ENCODE results near the gene HIRA. TPM values are rescaled to one million over a fixed set of nuclear protein-coding genes. Genes with fewer than 3 reads are reported as not detected.

The HIRA gene
- total and polyA plus RNA-seq, 9 of the 15 experiments (the other 6 are each of a cell fraction or from before 2014, with no cell fraction given) = 0.96 to 132 (median 58.4) TPM

DNA sequence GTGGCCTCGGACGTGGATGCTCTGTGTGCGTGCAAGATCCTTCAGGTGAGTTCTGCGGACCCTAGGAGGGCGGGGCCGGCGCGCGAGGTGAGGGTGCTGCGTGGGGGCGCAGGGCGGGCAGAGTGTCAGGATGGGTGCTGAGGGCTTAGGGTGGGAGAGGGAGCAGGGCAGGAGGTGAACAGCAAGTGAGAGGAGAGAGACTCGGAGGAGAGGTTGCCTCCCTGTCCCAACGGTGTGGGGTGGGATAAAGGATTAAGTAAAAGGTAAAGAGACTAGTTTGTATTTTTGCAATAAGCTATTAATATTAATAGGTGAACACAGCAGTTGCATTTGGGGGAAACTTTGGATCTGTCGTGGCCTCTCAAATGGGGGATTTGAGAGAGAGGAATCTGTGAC is 48.6 kb upstream of the HIRA start (continued):
- TF ChIP-seq, protein P1, sequence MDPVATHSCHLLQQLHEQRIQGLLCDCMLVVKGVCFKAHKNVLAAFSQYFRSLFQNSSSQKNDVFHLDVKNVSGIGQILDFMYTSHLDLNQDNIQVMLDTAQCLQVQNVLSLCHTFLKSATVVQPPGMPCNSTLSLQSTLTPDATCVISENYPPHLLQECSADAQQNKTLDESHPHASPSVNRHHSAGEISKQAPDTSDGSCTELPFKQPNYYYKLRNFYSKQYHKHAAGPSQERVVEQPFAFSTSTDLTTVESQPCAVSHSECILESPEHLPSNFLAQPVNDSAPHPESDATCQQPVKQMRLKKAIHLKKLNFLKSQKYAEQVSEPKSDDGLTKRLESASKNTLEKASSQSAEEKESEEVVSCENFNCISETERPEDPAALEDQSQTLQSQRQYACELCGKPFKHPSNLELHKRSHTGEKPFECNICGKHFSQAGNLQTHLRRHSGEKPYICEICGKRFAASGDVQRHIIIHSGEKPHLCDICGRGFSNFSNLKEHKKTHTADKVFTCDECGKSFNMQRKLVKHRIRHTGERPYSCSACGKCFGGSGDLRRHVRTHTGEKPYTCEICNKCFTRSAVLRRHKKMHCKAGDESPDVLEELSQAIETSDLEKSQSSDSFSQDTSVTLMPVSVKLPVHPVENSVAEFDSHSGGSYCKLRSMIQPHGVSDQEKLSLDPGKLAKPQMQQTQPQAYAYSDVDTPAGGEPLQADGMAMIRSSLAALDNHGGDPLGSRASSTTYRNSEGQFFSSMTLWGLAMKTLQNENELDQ (CRISPR knock-in tag; IDR thresholded peaks at IDR 0.05; ENCODE audit: borderline replicate concordance) = no peak
- TF ChIP-seq CHD1 (IDR thresholded peaks at IDR 0.05; ENCODE audit: low read length) = peak; percentile 78
- no peak for TF ChIP-seq SMAD1 (IDR thresholded peaks at IDR 0.05; ENCODE audit: low read depth, low read length, partially characterized antibody)
- TF ChIP-seq ZNF583 (CRISPR knock-in tag; IDR thresholded peaks at IDR 0.05) = 0 out of 2 replicates have a peak, but pooled peaks have one; percentile 27
- TF ChIP-seq, protein P2, sequence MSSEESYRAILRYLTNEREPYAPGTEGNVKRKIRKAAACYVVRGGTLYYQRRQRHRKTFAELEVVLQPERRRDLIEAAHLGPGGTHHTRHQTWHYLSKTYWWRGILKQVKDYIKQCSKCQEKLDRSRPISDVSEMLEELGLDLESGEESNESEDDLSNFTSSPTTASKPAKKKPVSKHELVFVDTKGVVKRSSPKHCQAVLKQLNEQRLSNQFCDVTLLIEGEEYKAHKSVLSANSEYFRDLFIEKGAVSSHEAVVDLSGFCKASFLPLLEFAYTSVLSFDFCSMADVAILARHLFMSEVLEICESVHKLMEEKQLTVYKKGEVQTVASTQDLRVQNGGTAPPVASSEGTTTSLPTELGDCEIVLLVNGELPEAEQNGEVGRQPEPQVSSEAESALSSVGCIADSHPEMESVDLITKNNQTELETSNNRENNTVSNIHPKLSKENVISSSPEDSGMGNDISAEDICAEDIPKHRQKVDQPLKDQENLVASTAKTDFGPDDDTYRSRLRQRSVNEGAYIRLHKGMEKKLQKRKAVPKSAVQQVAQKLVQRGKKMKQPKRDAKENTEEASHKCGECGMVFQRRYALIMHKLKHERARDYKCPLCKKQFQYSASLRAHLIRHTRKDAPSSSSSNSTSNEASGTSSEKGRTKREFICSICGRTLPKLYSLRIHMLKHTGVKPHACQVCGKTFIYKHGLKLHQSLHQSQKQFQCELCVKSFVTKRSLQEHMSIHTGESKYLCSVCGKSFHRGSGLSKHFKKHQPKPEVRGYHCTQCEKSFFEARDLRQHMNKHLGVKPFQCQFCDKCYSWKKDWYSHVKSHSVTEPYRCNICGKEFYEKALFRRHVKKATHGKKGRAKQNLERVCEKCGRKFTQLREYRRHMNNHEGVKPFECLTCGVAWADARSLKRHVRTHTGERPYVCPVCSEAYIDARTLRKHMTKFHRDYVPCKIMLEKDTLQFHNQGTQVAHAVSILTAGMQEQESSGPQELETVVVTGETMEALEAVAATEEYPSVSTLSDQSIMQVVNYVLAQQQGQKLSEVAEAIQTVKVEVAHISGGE (CRISPR knock-in tag; IDR thresholded peaks at IDR 0.05) = 0 out of 6 replicates have a peak, but pooled peaks of 1 of the 3 experiments have one; percentile 37
- no peak for TF ChIP-seq HNRNPK (IDR thresholded peaks at IDR 0.05; ENCODE audit: low read depth, low read length, poor library complexity, severe bottlenecking)
- TF ChIP-seq MCM2 (IDR thresholded peaks at IDR 0.05; ENCODE audit: low read depth) = no peak
- TF ChIP-seq, protein P3, sequence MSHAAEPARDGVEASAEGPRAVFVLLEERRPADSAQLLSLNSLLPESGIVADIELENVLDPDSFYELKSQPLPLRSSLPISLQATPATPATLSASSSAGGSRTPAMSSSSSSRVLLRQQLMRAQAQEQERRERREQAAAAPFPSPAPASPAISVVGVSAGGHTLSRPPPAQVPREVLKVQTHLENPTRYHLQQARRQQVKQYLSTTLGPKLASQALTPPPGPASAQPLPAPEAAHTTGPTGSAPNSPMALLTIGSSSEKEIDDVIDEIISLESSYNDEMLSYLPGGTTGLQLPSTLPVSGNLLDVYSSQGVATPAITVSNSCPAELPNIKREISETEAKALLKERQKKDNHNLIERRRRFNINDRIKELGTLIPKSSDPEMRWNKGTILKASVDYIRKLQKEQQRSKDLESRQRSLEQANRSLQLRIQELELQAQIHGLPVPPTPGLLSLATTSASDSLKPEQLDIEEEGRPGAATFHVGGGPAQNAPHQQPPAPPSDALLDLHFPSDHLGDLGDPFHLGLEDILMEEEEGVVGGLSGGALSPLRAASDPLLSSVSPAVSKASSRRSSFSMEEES (CRISPR knock-in tag; IDR thresholded peaks at IDR 0.05) = no peak; the same call in 1 of the 2 replicates
- TF ChIP-seq L3MBTL2 (IDR thresholded peaks at IDR 0.05) = no peak
- TF ChIP-seq, protein P4, sequence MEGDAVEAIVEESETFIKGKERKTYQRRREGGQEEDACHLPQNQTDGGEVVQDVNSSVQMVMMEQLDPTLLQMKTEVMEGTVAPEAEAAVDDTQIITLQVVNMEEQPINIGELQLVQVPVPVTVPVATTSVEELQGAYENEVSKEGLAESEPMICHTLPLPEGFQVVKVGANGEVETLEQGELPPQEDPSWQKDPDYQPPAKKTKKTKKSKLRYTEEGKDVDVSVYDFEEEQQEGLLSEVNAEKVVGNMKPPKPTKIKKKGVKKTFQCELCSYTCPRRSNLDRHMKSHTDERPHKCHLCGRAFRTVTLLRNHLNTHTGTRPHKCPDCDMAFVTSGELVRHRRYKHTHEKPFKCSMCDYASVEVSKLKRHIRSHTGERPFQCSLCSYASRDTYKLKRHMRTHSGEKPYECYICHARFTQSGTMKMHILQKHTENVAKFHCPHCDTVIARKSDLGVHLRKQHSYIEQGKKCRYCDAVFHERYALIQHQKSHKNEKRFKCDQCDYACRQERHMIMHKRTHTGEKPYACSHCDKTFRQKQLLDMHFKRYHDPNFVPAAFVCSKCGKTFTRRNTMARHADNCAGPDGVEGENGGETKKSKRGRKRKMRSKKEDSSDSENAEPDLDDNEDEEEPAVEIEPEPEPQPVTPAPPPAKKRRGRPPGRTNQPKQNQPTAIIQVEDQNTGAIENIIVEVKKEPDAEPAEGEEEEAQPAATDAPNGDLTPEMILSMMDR (IDR thresholded peaks at IDR 0.05 in 2 of 3, conservative IDR thresholded peaks at IDR 0.05 in 1 of 3; ENCODE audit: insufficient read depth in 2 of 3, low read depth in 1 of 3, low read length in 3 of 3) = 0 out of 6 replicates have a peak, but pooled peaks of 1 of the 3 experiments have one; percentile 4
- no peak for TF ChIP-seq SOX6 (IDR thresholded peaks at IDR 0.05)
- TF ChIP-seq IFI16 (CRISPR knock-in tag; IDR thresholded peaks at IDR 0.05) = 0 out of 2 replicates have a peak, but pooled peaks have one; percentile 31
- TF ChIP-seq, protein P5, sequence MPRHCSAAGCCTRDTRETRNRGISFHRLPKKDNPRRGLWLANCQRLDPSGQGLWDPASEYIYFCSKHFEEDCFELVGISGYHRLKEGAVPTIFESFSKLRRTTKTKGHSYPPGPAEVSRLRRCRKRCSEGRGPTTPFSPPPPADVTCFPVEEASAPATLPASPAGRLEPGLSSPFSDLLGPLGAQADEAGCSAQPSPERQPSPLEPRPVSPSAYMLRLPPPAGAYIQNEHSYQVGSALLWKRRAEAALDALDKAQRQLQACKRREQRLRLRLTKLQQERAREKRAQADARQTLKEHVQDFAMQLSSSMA (CRISPR knock-in tag; IDR thresholded peaks at IDR 0.05) = no peak
- no peak for TF ChIP-seq SAFB (IDR thresholded peaks at IDR 0.05; ENCODE audit: borderline replicate concordance, low read depth, low read length)
- TF ChIP-seq TOE1 (IDR thresholded peaks at IDR 0.05; ENCODE audit: borderline replicate concordance) = no peak
- TF ChIP-seq TOE1 (CRISPR knock-in tag; IDR thresholded peaks at IDR 0.05; ENCODE audit: borderline replicate concordance, low read depth) = no peak
- TF ChIP-seq POLR2G (IDR thresholded peaks at IDR 0.05; ENCODE audit: low read depth, low read length) = peak; percentile 76
